IPS-11a (cell line): ENCODE results near the gene ALG9.

Source experiments
- H3K4me3 ChIP-seq: one replicate; pipeline ENCODE4 v1.5.1; 2013; ENCODE audit warnings: low read depth, low read length, control low read depth

ALG9 gene

GRCh38 chr11:111882202-111882601 is 10.8 kb upstream of the ALG9 start:
- no peak overlapping the region for H3K4me3 ChIP-seq

- H3K4me3 ChIP-seq, result peak overlapping the region; percentile 91
These were observed 8.2 kb upstream of the ALG9 start for GRCh38 chr11:111879637-111879960.

- peak within 1 kb of the TSS; percentile 91 for H3K4me3 ChIP-seq
These were observed 7.7 kb upstream of the ALG9 start, which contains the start of the genes CFAP68 and FDXACB1 for GRCh38 chr11:111878849-111879636. CFAP68 (plus strand) TSS chr11:111879541; CDS start chr11:111879561, 20 bp downstream. FDXACB1 (minus strand) TSS chr11:111879165; CDS start chr11:111879132, 33 bp downstream.

- peak overlapping the region; percentile 91 for H3K4me3 ChIP-seq
These were observed 7.0 kb upstream of the ALG9 start for GRCh38 chr11:111878385-111878848.

- H3K4me3 ChIP-seq, result peak overlapping the region; percentile 69
These were observed 346 bp upstream of the ALG9 start for GRCh38 chr11:111871693-111872161.

- peak overlapping the region; percentile 69 for H3K4me3 ChIP-seq
These were observed 877 bp downstream of the ALG9 start for GRCh38 chr11:111870522-111870885.

GRCh38 chr11:111870113-111870512 is 1.3 kb downstream of the ALG9 start:
- no peak overlapping the region for H3K4me3 ChIP-seq

GRCh38 chr11:111860257-111860656 is 11.1 kb downstream of the ALG9 start:
- no peak overlapping the region for H3K4me3 ChIP-seq

- no peak overlapping the region for H3K4me3 ChIP-seq
These were observed 15.9 kb downstream of the ALG9 start for GRCh38 chr11:111855506-111855905.

- no peak overlapping the region for H3K4me3 ChIP-seq
These were observed 19.3 kb downstream of the ALG9 start for GRCh38 chr11:111852103-111852502.

GRCh38 chr11:111851636-111852035 is 19.7 kb downstream of the ALG9 start:
- H3K4me3 ChIP-seq, result no peak overlapping the region

- no peak overlapping the region for H3K4me3 ChIP-seq
These were observed 20.3 kb downstream of the ALG9 start for GRCh38 chr11:111851067-111851466.

GRCh38 chr11:111849631-111850030 is 21.8 kb downstream of the ALG9 start:
- no peak overlapping the region for H3K4me3 ChIP-seq

- no peak overlapping the region for H3K4me3 ChIP-seq
These were observed 24.7 kb downstream of the ALG9 start for GRCh38 chr11:111846636-111847035.

- no peak overlapping the region for H3K4me3 ChIP-seq
These were observed 25.3 kb downstream of the ALG9 start for GRCh38 chr11:111846063-111846462.

- no peak overlapping the region for H3K4me3 ChIP-seq
These were observed 25.9 kb downstream of the ALG9 start for GRCh38 chr11:111845276-111846028.

- H3K4me3 ChIP-seq, result no peak overlapping the region
These were observed 27.7 kb downstream of the ALG9 start for GRCh38 chr11:111843661-111844060.

- no peak overlapping the region for H3K4me3 ChIP-seq
These were observed 29.9 kb downstream of the ALG9 start for GRCh38 chr11:111841370-111842053.

GRCh38 chr11:111840143-111840542 is 31.2 kb downstream of the ALG9 start:
- no peak overlapping the region for H3K4me3 ChIP-seq

- H3K4me3 ChIP-seq, result no peak overlapping the region
These were observed 33.3 kb downstream of the ALG9 start for GRCh38 chr11:111838054-111838453.

GRCh38 chr11:111837366-111837891 is 34.0 kb downstream of the ALG9 start:
- no peak overlapping the region for H3K4me3 ChIP-seq
